GM10847 (cell line): Measurements from ENCODE around the gene STK33.

Experiments used
- POLR2A ChIP-seq: IDR thresholded peaks from 2 replicates; pipeline ENCODE4 v1.6.1; 2011; ENCODE audit not compliant: insufficient read length; ENCODE audit errors: extremely low read depth

Gene STK33

DNA sequence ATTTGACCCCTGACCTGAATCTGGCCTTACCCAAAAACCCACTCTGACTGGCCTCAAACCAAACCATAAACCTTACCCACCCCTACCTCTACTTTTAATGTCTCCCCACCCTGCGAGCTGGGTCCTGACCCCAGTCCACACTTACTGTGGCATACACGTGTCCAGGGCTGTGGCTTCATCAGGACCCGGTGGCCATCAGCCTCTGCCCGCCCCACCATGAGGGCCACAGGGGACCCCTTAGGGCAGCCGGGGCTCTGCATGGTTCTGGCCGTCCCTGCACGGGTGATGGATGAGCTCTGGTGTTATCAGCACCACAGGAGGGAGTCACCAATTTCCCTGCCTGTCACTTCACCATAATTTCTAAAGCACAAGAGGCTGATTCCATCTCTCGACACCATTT is 242.8 kb downstream of the STK33 start:
- TF ChIP-seq POLR2A: no peak

- TF ChIP-seq POLR2A: no peak
Measured at GRCh38 chr11:8347978-8348377, 246.1 kb downstream of the STK33 start.

DNA sequence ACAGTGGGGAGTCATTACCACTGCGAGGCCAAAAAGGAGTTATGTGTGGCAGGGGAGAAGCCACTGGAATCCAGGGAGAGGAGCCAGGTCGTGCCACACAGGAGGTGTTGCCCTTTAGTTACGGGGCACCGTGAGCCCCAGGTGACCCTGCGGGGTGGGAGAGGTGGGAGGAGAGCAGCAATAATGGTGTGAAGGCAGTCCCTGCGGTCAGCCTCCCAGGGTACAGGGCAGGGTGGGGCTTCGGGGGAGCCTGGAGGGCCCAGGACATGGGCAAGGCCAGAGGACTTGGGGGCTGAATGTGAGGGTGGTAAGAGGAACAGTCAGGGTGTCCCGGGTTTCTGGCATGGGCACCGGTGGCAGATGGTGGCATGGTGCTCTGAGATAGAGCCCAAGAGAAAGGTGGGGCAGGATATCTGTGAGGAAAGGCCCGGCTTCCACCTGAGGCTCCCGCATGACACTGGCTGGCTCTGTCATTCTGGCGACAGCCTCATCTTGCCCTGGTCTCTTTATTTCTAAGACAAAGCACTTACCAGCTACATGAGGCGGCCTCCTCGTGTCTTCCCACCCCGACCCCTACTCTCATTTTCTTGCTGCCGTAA is 247.8 kb downstream of the STK33 start:
- no peak for TF ChIP-seq POLR2A

GRCh38 chr11:8345179-8345578 is 248.8 kb downstream of the STK33 start:
- TF ChIP-seq POLR2A: no peak

- TF ChIP-seq POLR2A: no peak
Measured at GRCh38 chr11:8344346-8344745, 249.7 kb downstream of the STK33 start.

GRCh38 chr11:8342821-8343681 is 251.0 kb downstream of the STK33 start:
- no peak for TF ChIP-seq POLR2A

DNA sequence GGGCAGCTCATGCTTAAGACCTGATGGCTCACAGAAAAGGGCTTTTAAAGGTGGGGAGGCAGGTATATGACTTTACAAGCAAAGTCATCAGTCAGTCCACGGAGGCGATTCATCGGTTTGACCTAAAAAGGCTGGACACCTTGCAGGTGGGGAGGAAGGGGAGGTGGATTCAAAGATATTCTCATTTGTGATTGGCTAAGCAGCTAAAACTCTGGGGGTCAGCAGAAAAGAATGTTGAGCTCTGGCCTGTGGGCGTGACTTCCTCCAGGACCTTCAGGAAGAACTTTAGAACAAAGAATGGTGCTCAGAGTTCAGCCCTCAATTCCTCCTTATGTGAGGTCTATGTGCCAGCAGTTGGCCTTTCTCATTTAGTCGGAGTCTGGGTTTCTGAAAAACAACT is 252.0 kb downstream of the STK33 start:
- no peak for TF ChIP-seq POLR2A
